Measurements from ENCODE around the gene SPAM1.

The SPAM1 gene, protein sequence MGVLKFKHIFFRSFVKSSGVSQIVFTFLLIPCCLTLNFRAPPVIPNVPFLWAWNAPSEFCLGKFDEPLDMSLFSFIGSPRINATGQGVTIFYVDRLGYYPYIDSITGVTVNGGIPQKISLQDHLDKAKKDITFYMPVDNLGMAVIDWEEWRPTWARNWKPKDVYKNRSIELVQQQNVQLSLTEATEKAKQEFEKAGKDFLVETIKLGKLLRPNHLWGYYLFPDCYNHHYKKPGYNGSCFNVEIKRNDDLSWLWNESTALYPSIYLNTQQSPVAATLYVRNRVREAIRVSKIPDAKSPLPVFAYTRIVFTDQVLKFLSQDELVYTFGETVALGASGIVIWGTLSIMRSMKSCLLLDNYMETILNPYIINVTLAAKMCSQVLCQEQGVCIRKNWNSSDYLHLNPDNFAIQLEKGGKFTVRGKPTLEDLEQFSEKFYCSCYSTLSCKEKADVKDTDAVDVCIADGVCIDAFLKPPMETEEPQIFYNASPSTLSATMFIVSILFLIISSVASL

DNA sequence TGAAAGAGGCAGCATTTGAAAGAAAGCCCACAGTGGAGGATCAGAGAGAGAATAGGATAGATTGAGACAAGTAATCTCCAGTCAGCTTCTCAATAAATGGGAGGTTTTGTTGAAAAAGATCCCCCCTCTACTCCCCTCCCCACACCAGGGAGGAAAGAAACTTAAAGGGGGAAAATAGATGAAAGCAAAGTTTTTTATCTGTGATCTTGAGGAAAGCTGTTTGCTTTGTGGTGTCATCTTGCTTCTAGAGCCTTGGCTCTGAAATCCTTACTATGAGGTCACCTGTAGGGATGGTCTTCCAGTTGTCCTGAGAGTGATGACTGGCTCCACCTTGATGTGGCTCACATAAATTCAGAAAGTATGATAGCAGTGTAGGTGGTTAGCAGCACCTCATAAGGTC is at the start of gene SPAM1:
SPAM1 (plus strand) TSS at position 301 of the 400 bp plus-strand sequence. CDS start 28,330 bp downstream, outside the sequence.
- TF ChIP-seq MYC (IDR thresholded peaks at IDR 0.05; ENCODE audit: low read depth, low read length): no peak
- TF ChIP-seq POLR2A (IDR thresholded peaks at IDR 0.05; ENCODE audit: extremely low read depth, insufficient read length): no peak
- TF ChIP-seq, protein P1, sequence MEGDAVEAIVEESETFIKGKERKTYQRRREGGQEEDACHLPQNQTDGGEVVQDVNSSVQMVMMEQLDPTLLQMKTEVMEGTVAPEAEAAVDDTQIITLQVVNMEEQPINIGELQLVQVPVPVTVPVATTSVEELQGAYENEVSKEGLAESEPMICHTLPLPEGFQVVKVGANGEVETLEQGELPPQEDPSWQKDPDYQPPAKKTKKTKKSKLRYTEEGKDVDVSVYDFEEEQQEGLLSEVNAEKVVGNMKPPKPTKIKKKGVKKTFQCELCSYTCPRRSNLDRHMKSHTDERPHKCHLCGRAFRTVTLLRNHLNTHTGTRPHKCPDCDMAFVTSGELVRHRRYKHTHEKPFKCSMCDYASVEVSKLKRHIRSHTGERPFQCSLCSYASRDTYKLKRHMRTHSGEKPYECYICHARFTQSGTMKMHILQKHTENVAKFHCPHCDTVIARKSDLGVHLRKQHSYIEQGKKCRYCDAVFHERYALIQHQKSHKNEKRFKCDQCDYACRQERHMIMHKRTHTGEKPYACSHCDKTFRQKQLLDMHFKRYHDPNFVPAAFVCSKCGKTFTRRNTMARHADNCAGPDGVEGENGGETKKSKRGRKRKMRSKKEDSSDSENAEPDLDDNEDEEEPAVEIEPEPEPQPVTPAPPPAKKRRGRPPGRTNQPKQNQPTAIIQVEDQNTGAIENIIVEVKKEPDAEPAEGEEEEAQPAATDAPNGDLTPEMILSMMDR (IDR thresholded peaks at IDR 0.05; ENCODE audit: low read depth, low read length): no peak
- no peak for TF ChIP-seq MAX (IDR thresholded peaks at IDR 0.05; ENCODE audit: low read depth, low read length)

GRCh38 chr7:123876557-123877256 is 48.3 kb upstream of the SPAM1 start:
- TF ChIP-seq MYC (IDR thresholded peaks at IDR 0.05; ENCODE audit: low read depth, low read length): no peak
- TF ChIP-seq, protein P1 (IDR thresholded peaks at IDR 0.05; ENCODE audit: low read depth, low read length): no peak
- TF ChIP-seq MAX (IDR thresholded peaks at IDR 0.05; ENCODE audit: low read depth, low read length): no peak
- TF ChIP-seq POLR2A (IDR thresholded peaks at IDR 0.05; ENCODE audit: extremely low read depth, insufficient read length): no peak
- DNase-seq (ENCODE audit: low read depth): no peak
- no peak overlapping the region for H3K4me3 ChIP-seq (ENCODE audit: low read depth, low read length)

More for the DNA sequence above, at the start of gene SPAM1:
- DNase-seq (ENCODE audit: low read depth): no peak
- H3K4me3 ChIP-seq (ENCODE audit: low read depth, low read length): no peak within 1 kb of the TSS

GRCh38 chr7:123879628-123880027 is 45.4 kb upstream of the SPAM1 start:
- TF ChIP-seq POLR2A (IDR thresholded peaks at IDR 0.05; ENCODE audit: extremely low read depth, insufficient read length) (no peak), MAX (IDR thresholded peaks at IDR 0.05; ENCODE audit: low read depth, low read length) (no peak), MYC (IDR thresholded peaks at IDR 0.05; ENCODE audit: low read depth, low read length) (no peak)
- TF ChIP-seq, protein P1 (IDR thresholded peaks at IDR 0.05; ENCODE audit: low read depth, low read length): no peak
- no peak overlapping the region for H3K4me3 ChIP-seq (ENCODE audit: low read depth, low read length)

DNA sequence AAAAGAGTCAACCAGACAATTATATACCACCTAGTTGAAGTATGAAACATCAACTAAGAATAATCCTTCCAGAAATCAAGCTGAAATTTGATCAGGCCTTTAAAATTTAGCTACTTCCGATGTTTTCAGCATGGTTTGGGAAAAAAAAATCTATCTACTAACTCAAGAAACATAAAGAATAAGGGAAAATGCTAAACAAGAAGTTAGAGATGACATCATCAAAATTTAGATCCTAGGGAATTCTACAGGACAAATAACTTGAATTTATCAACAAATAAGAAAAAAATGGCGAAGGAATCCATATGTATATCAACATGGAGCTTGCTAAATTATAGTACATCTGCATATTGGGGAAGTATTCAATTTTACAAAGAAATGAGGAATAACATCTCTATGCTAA is 43.7 kb upstream of the SPAM1 start:
- no peak for DNase-seq (ENCODE audit: low read depth)
- no peak for TF ChIP-seq MAX (IDR thresholded peaks at IDR 0.05; ENCODE audit: low read depth, low read length)
- TF ChIP-seq POLR2A (IDR thresholded peaks at IDR 0.05; ENCODE audit: extremely low read depth, insufficient read length): no peak
- TF ChIP-seq MYC (IDR thresholded peaks at IDR 0.05; ENCODE audit: low read depth, low read length): no peak
- TF ChIP-seq, protein P1 (IDR thresholded peaks at IDR 0.05; ENCODE audit: low read depth, low read length): no peak
- no peak overlapping the region for H3K4me3 ChIP-seq (ENCODE audit: low read depth, low read length)

More at GRCh38 chr7:123879628-123880027, 45.4 kb upstream of the SPAM1 start:
- no peak for DNase-seq (ENCODE audit: low read depth)

DNA sequence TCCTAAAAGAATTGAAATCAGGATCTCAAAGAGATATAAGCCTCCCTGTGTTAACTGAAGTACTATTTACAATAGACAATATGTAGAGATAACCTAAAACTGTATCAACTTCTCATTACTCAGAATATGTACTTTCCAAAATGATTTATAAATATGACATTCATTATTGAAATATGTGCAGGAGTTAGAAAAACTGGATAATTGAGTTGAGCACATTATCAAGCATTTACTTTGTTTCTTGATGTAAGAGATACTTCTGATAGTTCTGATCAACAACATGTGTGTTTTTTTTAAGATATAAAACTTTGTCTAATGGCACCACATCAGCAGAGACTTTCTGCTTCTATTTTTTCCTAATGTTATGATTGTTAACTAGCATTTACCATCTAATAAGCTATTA is 41.9 kb upstream of the SPAM1 start:
- no peak overlapping the region for H3K4me3 ChIP-seq (ENCODE audit: low read depth, low read length)
- DNase-seq (ENCODE audit: low read depth): no peak
- no peak for TF ChIP-seq POLR2A (IDR thresholded peaks at IDR 0.05; ENCODE audit: extremely low read depth, insufficient read length)
- no peak for TF ChIP-seq MAX (IDR thresholded peaks at IDR 0.05; ENCODE audit: low read depth, low read length)
- TF ChIP-seq, protein P1 (IDR thresholded peaks at IDR 0.05; ENCODE audit: low read depth, low read length): no peak
- TF ChIP-seq MYC (IDR thresholded peaks at IDR 0.05; ENCODE audit: low read depth, low read length): no peak
